Omental fat pad (tissue), 4 donors: Measurements from ENCODE around the gene CGN. TPM values are rescaled to one million over a fixed set of nuclear protein-coding genes. Genes with fewer than 3 reads are reported as not detected.

Experiments
- ATAC-seq: fragments of 150-250 bp; one replicate; pipeline ENCODE4 v1.9.1; 2016; ENCODE audit warnings: mild to moderate bottlenecking, moderate library complexity; ENCODE audit not compliant: low FRiP score
- DNase-seq: peaks from one replicate; pipeline ENCODE4 v3.0.0-alpha.2; 2019; ENCODE audit warnings: low spot score
- CTCF ChIP-seq, 3 donors: fragments of 450-650 bp; IDR thresholded peaks; one replicate each; pipeline ENCODE4 v1.5.1; 2016 to 2017; ENCODE audit warnings: antibody characterized with exemption in 3 of 3, mild to moderate bottlenecking in 3 of 3, moderate library complexity in 2 of 3
- total RNA-seq, 4 donors: library from RNA; depleted of rRNA; stranded (reverse); fragments of >200 nt; gene quantifications; one replicate each; pipeline ENCODE4 v1.1.0, GENCODE V29; 2016

CGN gene
- total RNA-seq, 4 donors from 2014 or later, result 0.32 to 44.6 (median 8.0) TPM

GRCh38 chr1:151512801-151513625 is 1.8 kb downstream of the CGN start:
- no peak for DNase-seq
- no peak for ATAC-seq
- TF ChIP-seq CTCF (IDR thresholded peaks at IDR 0.05), result no peak

GRCh38 chr1:151513626-151514121 is 2.5 kb downstream of the CGN start:
- DNase-seq (no peak), ATAC-seq (peak; percentile 43)
- TF ChIP-seq CTCF (IDR thresholded peaks at IDR 0.05), result no peak

- DNase-seq (no peak), ATAC-seq (no peak)
- no peak for TF ChIP-seq CTCF (IDR thresholded peaks at IDR 0.05)
Observed at GRCh38 chr1:151514366-151514765, 3.2 kb downstream of the CGN start.

- no peak for TF ChIP-seq CTCF (IDR thresholded peaks at IDR 0.05)
- DNase-seq (no peak), ATAC-seq (no peak)
Observed at GRCh38 chr1:151515265-151515664, 4.1 kb downstream of the CGN start.

- TF ChIP-seq CTCF (IDR thresholded peaks at IDR 0.05), result no peak
- DNase-seq, result no peak
- no peak for ATAC-seq
Observed at GRCh38 chr1:151516031-151516511, 4.9 kb downstream of the CGN start.

GRCh38 chr1:151518431-151518830 is 7.2 kb downstream of the CGN start:
- ATAC-seq (no peak), DNase-seq (no peak)
- no peak for TF ChIP-seq CTCF (IDR thresholded peaks at IDR 0.05)

- TF ChIP-seq CTCF (IDR thresholded peaks at IDR 0.05), result no peak
- DNase-seq (no peak), ATAC-seq (no peak)
Observed at GRCh38 chr1:151518936-151519335, 7.7 kb downstream of the CGN start.
